ENCODE measurements around the gene AUTS2. TPM values are rescaled to one million over a fixed set of nuclear protein-coding genes. Genes with fewer than 3 reads are reported as not detected.

Gene AUTS2
- total and polyA plus RNA-seq, 2 of the 8 experiments (the other 6 are each of a cell fraction or from before 2014, with no cell fraction given) = 25.9 to 101 TPM

GRCh38 chr7:70836279-70836678 is 1238.0 kb downstream of the AUTS2 start:
- H3K9ac ChIP-seq (replicated peaks in 1 of 4; ENCODE audit: extremely low read depth in 1 of 4, low read depth in 3 of 4, low read length in 3 of 4) = no peak overlapping the region
- no peak for FAIRE-seq
- H4K20me1 ChIP-seq (replicated peaks in 1 of 2; ENCODE audit: control insufficient read depth in 1 of 2, insufficient read depth in 2 of 2, low read length in 2 of 2) = no peaks in the 10 kb centered on the region
- no peak overlapping the region for H3K56ac ChIP-seq (replicated peaks; ENCODE audit: insufficient read length, low read depth, low read length)
- H3K4me3 ChIP-seq (ENCODE audit: extremely low read depth in 1 of 4, insufficient read depth in 2 of 4, low read depth in 3 of 4, low read length in 4 of 4) = no peak overlapping the region
- H3K23ac ChIP-seq (ENCODE audit: insufficient read length) = no peak overlapping the region
- no peak overlapping the region for H3K4me2 ChIP-seq (ENCODE audit: insufficient read depth in 1 of 2, low read depth in 2 of 2, low read length in 2 of 2)
- H3K36me3 ChIP-seq (ENCODE audit: control insufficient read depth in 2 of 4, insufficient read depth in 4 of 4, low read length in 3 of 4) = peaks cover 0 to 10% (median 0%) of the 10 kb centered on the region in 4 experiments; a peak in 2 of 8 replicates
- H2BK20ac ChIP-seq (ENCODE audit: low read length) = peak overlapping the region; percentile 8; the same call in 1 of the 2 replicates
- 0 out of 2 replicates have a peak overlapping the region, but pooled peaks have one; percentile 79 for H3K27ac ChIP-seq (ENCODE audit: low read depth, low read length)
- H3K9me3 ChIP-seq (ENCODE audit: insufficient read depth in 2 of 2, low read depth in 1 of 2, low read length in 1 of 2) = peaks cover 11 to 13% of the 10 kb centered on the region in 2 experiments
- H2AFZ ChIP-seq (ENCODE audit: low read length) = no peak overlapping the region
- no peak overlapping the region for H2AK5ac ChIP-seq (ENCODE audit: low read depth, low read length)
- peak overlapping the region; percentile 91; the same call in 1 of the 2 replicates for H3K18ac ChIP-seq (ENCODE audit: extremely low read depth, low read length)
- H3K27me3 ChIP-seq (replicated peaks in 1 of 4; ENCODE audit: control insufficient read depth in 3 of 4, extremely low read depth in 1 of 4, insufficient read depth in 3 of 4, low read length in 3 of 4) = no peaks in the 10 kb centered on the region
- no peaks in the 10 kb centered on the region for H3K79me2 ChIP-seq (ENCODE audit: control insufficient read depth in 1 of 2, insufficient read depth in 2 of 2, low read length in 2 of 2)
- H3K4ac ChIP-seq (replicated peaks; ENCODE audit: insufficient read length, low read depth, low read length) = peak overlapping the region; percentile 98
- H4K91ac ChIP-seq (replicated peaks; ENCODE audit: insufficient read length, low read length) = peak overlapping the region; percentile 93
- peak overlapping the region; percentile 92 for H2BK120ac ChIP-seq (replicated peaks; ENCODE audit: low read depth, low read length)
- no peak overlapping the region for H3K14ac ChIP-seq (ENCODE audit: insufficient read length)
- H4K5ac ChIP-seq (ENCODE audit: insufficient read length, low read depth, low read length) = peak overlapping the region; percentile 24
- DNase-seq (ENCODE audit: low read depth in 1 of 2, low spot score in 2 of 2) = no peak
- WGBS, 2 experiments (ENCODE audit: extremely low coverage in 1 of 2, insufficient coverage in 1 of 2, insufficient read length in 1 of 2, insufficient replicate concordance in 2 of 2, low coverage in 1 of 2, low lambda C conversion rate in 2 of 2, missing lambda C conversion rate in 1 of 2) = 42% methylated on average over 1 of the region's 1 CpG; no CpG with 5 or more reads in 1 of the 2 experiments
- H3K23me2 ChIP-seq (ENCODE audit: low read depth, low read length) = no peaks in the 10 kb centered on the region
- H2BK5ac ChIP-seq (ENCODE audit: low read depth, low read length) = peak overlapping the region; percentile 99; the same call in 1 of the 2 replicates
- H2BK12ac ChIP-seq (ENCODE audit: low read depth, low read length) = 0 out of 2 replicates have a peak overlapping the region, but pooled peaks have one; percentile 93
- no peaks in the 10 kb centered on the region; a peak in 1 of 7 replicates for H3K4me1 ChIP-seq (replicated peaks in 1 of 4; ENCODE audit: control insufficient read depth in 3 of 4, insufficient read depth in 4 of 4, low read length in 3 of 4)
- TF ChIP-seq POLR2A (IDR thresholded peaks at IDR 0.05; ENCODE audit: control extremely low read depth in 1 of 2, low read depth in 2 of 2, low read length in 2 of 2) (no peak), ASH2L (IDR thresholded peaks at IDR 0.05; ENCODE audit: low read length) (no peak), SP2 (IDR thresholded peaks at IDR 0.05; ENCODE audit: low read length) (no peak), RXRA (IDR thresholded peaks at IDR 0.05; ENCODE audit: insufficient read depth, low read depth, low read length) (no peak), NRF1 (IDR thresholded peaks at IDR 0.05; ENCODE audit: low read depth, low read length) (no peak), TBP (IDR thresholded peaks at IDR 0.05; ENCODE audit: low read depth, low read length) (no peak), SRF (IDR thresholded peaks at IDR 0.05; ENCODE audit: low read depth, low read length) (peak; percentile 86), RAD21 (IDR thresholded peaks at IDR 0.05 in 1 of 2, conservative IDR thresholded peaks at IDR 0.05 in 1 of 2; ENCODE audit: low read depth in 2 of 2, low read length in 2 of 2) (no peak)
- H4K8ac ChIP-seq (ENCODE audit: extremely low read depth, insufficient read depth, low read length) = no peak overlapping the region
- ChIA-PET CTCF (ENCODE audit: partially characterized antibody) (no interaction called here), POLR2A (ENCODE audit: partially characterized antibody) (interaction anchor here (1.0 to 1.2 kb wide), 2 partner anchors 18 to 302 kb away, joined by 3 to 4 read pairs; no protein-coding TSS in a partner anchor)
- no peak overlapping the region for H2BK15ac ChIP-seq (ENCODE audit: low read length)
- no peaks in the 10 kb centered on the region for H3K79me1 ChIP-seq (ENCODE audit: low read depth, low read length)
